Body of pancreas (tissue), 4 donors: ENCODE measurements around the gene LGALS4.

ENCODE experiments used
- CTCF ChIP-seq, 7 experiments: fragments of 450-650 bp in 4 of 7; fragments of 200-600 bp in 3 of 7; sonication (generic) in 3 of 7; IDR thresholded peaks; one replicate each; pipeline ENCODE4 v1.5.1; 2016 to 2019; ENCODE audit warnings: antibody characterized with exemption in 7 of 7
- POLR2A ChIP-seq, 3 donors: fragments of 450-650 bp; IDR thresholded peaks; one replicate each; pipeline ENCODE4 v1.6.1; 2016; ENCODE audit warnings: antibody characterized with exemption in 3 of 3, mild to moderate bottlenecking in 2 of 3

GRCh38 chr19:38778733-38779132, 34.0 kb downstream of the LGALS4 start:
- no peak for TF ChIP-seq POLR2A (IDR thresholded peaks at IDR 0.05)
- no peak for TF ChIP-seq CTCF (IDR thresholded peaks at IDR 0.05)
